GM23338 (cell line): ENCODE data around the gene PCDHB14. TPM values are rescaled to one million over a fixed set of nuclear protein-coding genes. Genes with fewer than 3 reads are reported as not detected.

Experiments used
- ATAC-seq: fragments of 200-7000 bp; cut with Tn5 transposase; 3 replicates; pipeline ENCODE4 v1.9.1; 2020
- DNase-seq: peaks from one replicate; pipeline ENCODE4 v3.0.0-alpha.2; 2015; ENCODE audit warnings: low spot score
- H2AFZ ChIP-seq: fragments of 200-600 bp; sonication (generic); 2 replicates; pipeline ENCODE4 v1.8.0; 2016; ENCODE audit warnings: antibody characterized with exemption, mild to moderate bottlenecking, moderate library complexity
- H3F3A ChIP-seq: fragments of 200-600 bp; sonication (generic); replicated peaks from 2 replicates; pipeline ENCODE4 v1.8.0; 2017; ENCODE audit warnings: antibody characterized with exemption, mixed run types, low read depth
- H3K27ac ChIP-seq: fragments of 200-600 bp; sonication (generic); 2 replicates; pipeline ENCODE4 v1.6.1; 2016; ENCODE audit warnings: low read depth
- H3K27me3 ChIP-seq: fragments of 200-600 bp; sonication (generic); 2 replicates; pipeline ENCODE4 v1.8.0; 2016; ENCODE audit warnings: mild to moderate bottlenecking, mixed run types, moderate library complexity; ENCODE audit not compliant: insufficient read depth
- H3K36me3 ChIP-seq: fragments of 200-600 bp; sonication (generic); 2 replicates; pipeline ENCODE4 v1.8.0; 2016; ENCODE audit warnings: mild to moderate bottlenecking; ENCODE audit not compliant: insufficient read depth
- H3K4me1 ChIP-seq: fragments of 200-600 bp; sonication (generic); 2 replicates; pipeline ENCODE4 v1.8.0; 2016; ENCODE audit warnings: mild to moderate bottlenecking, moderate library complexity; ENCODE audit not compliant: insufficient read depth
- H3K4me2 ChIP-seq: fragments of 200-600 bp; sonication (generic); 2 replicates; pipeline ENCODE4 v1.7.1; 2017; ENCODE audit warnings: mixed run types
- H3K4me3 ChIP-seq: fragments of 200-600 bp; sonication (generic); 2 replicates; pipeline ENCODE4 v1.6.1; 2016; ENCODE audit warnings: mixed run types
- H3K79me2 ChIP-seq: fragments of 200-600 bp; sonication (generic); replicated peaks from 2 replicates; pipeline ENCODE4 v1.8.0; 2017; ENCODE audit warnings: mild to moderate bottlenecking; ENCODE audit not compliant: insufficient read depth
- H3K9me2 ChIP-seq: fragments of 200-600 bp; sonication (generic); 2 replicates; pipeline ENCODE4 v1.8.0; 2017; ENCODE audit not compliant: insufficient read depth
- H4K20me1 ChIP-seq: fragments of 200-600 bp; sonication (generic); replicated peaks from 2 replicates; pipeline ENCODE4 v1.8.0; 2017; ENCODE audit warnings: mild to moderate bottlenecking; ENCODE audit not compliant: insufficient read depth
- H3K27ac Mint-ChIP-seq: 2 replicates; pipeline ENCODE4 v1.8.0; 2020; ENCODE audit warnings: inconsistent platforms, mild to moderate bottlenecking, moderate library complexity, mixed read lengths
- H3K27me3 Mint-ChIP-seq: 3 replicates; pipeline ENCODE4 v1.8.0; 2022; ENCODE audit warnings: low read depth, mild to moderate bottlenecking, moderate library complexity, mixed read lengths, inconsistent platforms; ENCODE audit not compliant: insufficient read depth, poor library complexity
- H3K36me3 Mint-ChIP-seq: 3 replicates; pipeline ENCODE4 v1.8.0; 2021; ENCODE audit warnings: low read depth, mild to moderate bottlenecking, inconsistent platforms, moderate library complexity, mixed read lengths
- H3K4me1 Mint-ChIP-seq: 3 replicates; pipeline ENCODE4 v1.8.0; 2020; ENCODE audit warnings: mild to moderate bottlenecking, inconsistent platforms, mixed read lengths
- H3K4me3 Mint-ChIP-seq: 3 replicates; pipeline ENCODE4 v1.8.0; 2021; ENCODE audit warnings: moderate library complexity, mild to moderate bottlenecking, inconsistent platforms, mixed read lengths
- H3K9me3 Mint-ChIP-seq: 3 replicates; pipeline ENCODE4 v1.8.0; 2020; ENCODE audit warnings: moderate library complexity, mild to moderate bottlenecking, inconsistent platforms, mixed read lengths
- CTCF ChIP-seq, 2 experiments: fragments of 200-600 bp in 1 of 2; sonication (generic) in 1 of 2; conservative IDR thresholded peaks; 2 replicates each; pipeline versions ENCODE4 v1.5.1 to v1.6.1; 2016 to 2017; ENCODE audit warnings: antibody characterized with exemption in 2 of 2, low read depth in 2 of 2, mild to moderate bottlenecking in 2 of 2, moderate library complexity in 1 of 2
- JUNB ChIP-seq: IDR thresholded peaks from one replicate; pipeline ENCODE4 v1.6.1; 2016; ENCODE audit warnings: antibody characterized with exemption; ENCODE audit not compliant: unreplicated experiment
- NANOG ChIP-seq: IDR thresholded peaks from 2 replicates; pipeline ENCODE4 v1.6.1; 2016; ENCODE audit warnings: antibody characterized with exemption, borderline replicate concordance
- POLR2AphosphoS5 ChIP-seq: IDR thresholded peaks from 2 replicates; pipeline ENCODE4 v1.6.1; 2016; ENCODE audit warnings: antibody characterized with exemption, low read depth
- REST ChIP-seq: IDR thresholded peaks from one replicate; pipeline ENCODE4 v1.6.1; 2018; ENCODE audit warnings: antibody characterized with exemption; ENCODE audit not compliant: unreplicated experiment
- STAT1 ChIP-seq: IDR thresholded peaks from one replicate; pipeline ENCODE4 v1.6.1; 2016; ENCODE audit warnings: antibody characterized with exemption; ENCODE audit not compliant: unreplicated experiment
- ZNF114 ChIP-seq: fragments of 250-450 bp; sonication (Bioruptor Pico); IDR thresholded peaks from 2 replicates; pipeline ENCODE4 v1.5.0; 2020; ENCODE audit warnings: mild to moderate bottlenecking, moderate library complexity
- ZNF462 ChIP-seq: fragments of 250-450 bp; sonication (Bioruptor Pico); IDR thresholded peaks from 2 replicates; pipeline ENCODE4 v1.5.0; 2020; ENCODE audit warnings: mild to moderate bottlenecking, moderate library complexity
- polyA plus RNA-seq: library from polyadenylated mRNA; unstranded; fragments of >200 nt; fragmentation: Nextera tagmentation; extraction: Ambion mirVana; gene quantifications from 2 replicates; pipeline ENCODE4 v1.2.1, GENCODE V29; 2016
- total RNA-seq: library from RNA; depleted of rRNA; stranded (reverse); fragments of >200 nt; shearing (Covaris generic); gene quantifications from 2 replicates; pipeline ENCODE4 v1.2.3, GENCODE V29; 2014

PCDHB14 gene
- total and polyA plus RNA-seq, 2 experiments from 2014 or later = 0.71 to 4.1 TPM

- Histone ChIP-seq H3K4me1 (peaks cover 19% of the 10 kb centered on the region), H3K79me2 (no peaks in the 10 kb centered on the region), H3K4me2 (no peak overlapping the region), H3K27me3 (no peaks in the 10 kb centered on the region), H3K27ac (no peak overlapping the region), H3F3A (0 out of 2 replicates have a peak, but pooled peaks cover 2% of the 10 kb centered on the region), H4K20me1 (no peaks in the 10 kb centered on the region), H3K36me3 (0 out of 2 replicates have a peak, but pooled peaks cover 4% of the 10 kb centered on the region), H3K9me2 (peaks cover 4% of the 10 kb centered on the region; the same call in 1 of the 2 replicates), H2AFZ (no peak overlapping the region), H3K4me3 (no peak overlapping the region)
- TF ChIP-seq STAT1 = no peak
- TF ChIP-seq CTCF (conservative IDR thresholded peaks at IDR 0.05; ENCODE audit: low read depth in 2 of 2) = peak; percentile 22 to 30; a peak in 3 of 4 replicates
- TF ChIP-seq NANOG = 0 out of 2 replicates have a peak, but pooled peaks have one; percentile 8
- DNase-seq (peak; percentile 48), ATAC-seq (no peak)
- Mint-ChIP-seq H3K4me3 (no peak overlapping the region), H3K36me3 (peaks cover 58% of the 10 kb centered on the region), H3K4me1 (peaks cover 1% of the 10 kb centered on the region; the same call in 2 of the 3 replicates), H3K27me3 (peaks cover 4% of the 10 kb centered on the region), H3K9me3 (peaks cover 86% of the 10 kb centered on the region), H3K27ac (no peak overlapping the region)
Measured at GRCh38 chr5:141250576-141250975, 27.4 kb downstream of the PCDHB14 start.

- H3K36me3 Mint-ChIP-seq = peaks cover 59% of the 10 kb centered on the region; the same call in 2 of the 3 replicates
- peaks cover 95% of the 10 kb centered on the region for H3K9me3 Mint-ChIP-seq
- TF ChIP-seq ZNF114 = no peak
- TF ChIP-seq JUNB = no peak
- TF ChIP-seq REST = no peak
- TF ChIP-seq POLR2AphosphoS5 = no peak
- no peak for TF ChIP-seq ZNF462 (CRISPR knock-in tag)
- TF ChIP-seq STAT1 = no peak
Measured at GRCh38 chr5:141258464-141258863, 35.3 kb downstream of the PCDHB14 start.

More at GRCh38 chr5:141258464-141258863, 35.3 kb downstream of the PCDHB14 start:
- Mint-ChIP-seq H3K27me3 (no peaks in the 10 kb centered on the region), H3K27ac (no peak overlapping the region), H3K4me3 (no peak overlapping the region), H3K4me1 (no peaks in the 10 kb centered on the region)
- Histone ChIP-seq H3K4me2 (no peak overlapping the region), H3K9me2 (no peaks in the 10 kb centered on the region), H3F3A (no peaks in the 10 kb centered on the region), H2AFZ (no peak overlapping the region), H3K27ac (no peak overlapping the region), H3K27me3 (no peaks in the 10 kb centered on the region), H3K79me2 (no peaks in the 10 kb centered on the region), H3K36me3 (peaks cover 36% of the 10 kb centered on the region), H4K20me1 (no peaks in the 10 kb centered on the region), H3K4me1 (no peaks in the 10 kb centered on the region), H3K4me3 (no peak overlapping the region)
- ATAC-seq = no peak
- no peak for DNase-seq
